HG03108 (cell line): Measurements from ENCODE around the gene CTSG.
"Not testable (repeated sequence)": the region's sequence is repeated elsewhere in the genome, so short reads cannot be mapped to it uniquely, and the experiment has no call there.

Experiments
- ATAC-seq: cut with Tn5 transposase; IDR thresholded peaks from one replicate; pipeline ENCODE4 v1.9.1; 2021; ENCODE audit warnings: moderate library complexity; ENCODE audit not compliant: unreplicated experiment

The CTSG gene

GRCh38 chr14:24549064-24549463 lies 27.0 kb downstream of the CTSG start:
- not testable (repeated sequence) for ATAC-seq

- ATAC-seq: no peak
These were observed 33.6 kb downstream of the CTSG start for GRCh38 chr14:24542346-24542936.

GRCh38 chr14:24535737-24536136 lies 40.3 kb downstream of the CTSG start:
- no peak for ATAC-seq

DNA sequence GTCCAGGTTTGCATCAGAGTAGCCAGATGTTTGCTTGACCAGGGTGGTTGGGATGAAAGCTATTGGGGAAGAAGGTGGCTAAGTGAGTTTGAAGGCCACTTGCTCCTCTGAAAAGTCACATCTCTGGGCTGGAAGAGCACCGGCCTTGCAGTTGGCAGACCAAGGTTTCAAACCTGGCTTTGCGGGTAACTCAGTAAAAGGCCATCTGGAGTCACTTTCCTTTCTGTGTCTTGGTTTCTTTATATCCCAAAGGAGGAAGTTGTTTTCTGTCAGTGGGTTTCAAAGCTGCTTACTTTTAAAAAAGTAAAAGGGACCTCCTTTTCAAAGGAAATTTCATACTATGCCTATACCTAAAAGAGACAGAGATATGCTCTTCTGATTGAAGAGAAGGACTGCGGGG lies 41.8 kb downstream of the CTSG start:
- no peak for ATAC-seq

DNA sequence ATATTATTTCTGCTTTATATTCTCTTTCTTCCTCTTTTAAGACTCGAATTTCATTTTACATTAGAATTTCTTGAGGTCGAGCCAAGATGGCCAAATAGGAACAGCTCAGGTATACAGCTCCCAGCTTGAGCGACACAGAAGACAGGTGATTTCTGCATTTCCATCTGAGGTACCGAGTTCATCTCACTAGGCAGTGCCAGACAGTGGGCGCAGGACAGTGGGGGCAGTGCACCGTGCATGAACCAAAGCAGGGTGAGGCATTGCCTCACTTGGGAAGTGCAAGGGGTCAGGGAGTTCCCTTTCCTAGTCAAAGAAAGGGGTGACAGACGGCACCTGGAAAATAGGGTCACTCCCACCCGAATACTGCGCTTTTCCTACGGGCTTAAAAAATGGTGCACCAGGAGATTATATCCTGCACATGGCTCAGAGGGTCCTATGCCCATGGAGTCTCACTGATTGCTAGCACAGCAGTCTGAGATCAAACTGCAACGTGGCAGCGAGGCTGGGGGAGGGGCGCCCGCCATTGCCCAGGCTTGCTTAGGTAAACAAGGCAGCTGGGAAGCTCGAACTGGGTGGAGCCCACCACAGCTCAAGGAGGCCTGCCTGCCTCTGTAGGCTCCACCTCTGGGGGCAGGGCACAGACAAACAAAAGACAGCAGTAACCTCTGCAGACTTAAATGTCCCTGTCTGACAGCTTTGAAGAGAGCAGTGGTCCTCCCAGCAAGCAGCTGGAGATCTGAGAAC lies 50.0 kb downstream of the CTSG start:
- ATAC-seq: not testable (repeated sequence)
